ENCODE data around the gene CHURC1.

Gene CHURC1

DNA sequence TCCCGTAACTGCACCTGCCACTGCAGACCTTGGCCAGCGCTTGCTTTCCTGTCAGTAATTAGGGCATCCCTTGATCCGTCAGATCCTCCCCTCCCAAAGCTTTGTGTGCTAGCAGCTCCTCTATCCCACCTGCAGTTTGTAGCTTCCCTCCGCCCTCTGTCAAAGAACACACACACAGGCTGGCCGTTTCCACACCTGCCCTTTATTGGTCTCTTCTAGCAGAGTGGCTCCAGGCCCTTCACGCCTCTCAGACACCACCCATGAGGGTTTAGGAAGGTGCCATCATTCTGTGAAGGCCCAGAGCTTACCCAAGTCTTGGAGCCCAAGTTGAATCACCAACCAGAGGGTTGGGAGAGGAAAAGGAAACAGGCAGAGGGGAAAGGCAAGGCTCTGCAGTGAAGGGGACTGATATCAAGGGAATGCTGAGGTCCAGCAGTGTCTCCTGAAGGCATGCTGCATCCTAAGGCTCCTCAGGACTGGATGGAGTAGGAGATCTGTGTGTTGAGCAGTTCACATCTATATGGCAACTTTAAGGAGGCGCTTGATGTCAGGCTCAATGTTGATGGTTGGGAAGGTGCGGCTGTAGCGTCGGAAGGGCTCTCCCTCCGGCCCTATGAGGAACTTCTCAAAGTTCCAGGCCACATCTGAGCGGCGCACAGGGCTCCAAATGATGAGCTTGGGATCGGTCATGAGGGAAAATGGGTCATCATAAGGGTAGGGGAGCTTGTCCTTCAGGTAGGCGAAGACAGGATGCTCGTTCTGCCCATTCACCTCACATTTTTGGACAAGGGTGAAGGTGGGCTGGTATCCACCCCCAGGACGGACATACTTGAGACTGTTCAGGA lies 24.9 kb downstream of the CHURC1 start:
- DNase-seq (ENCODE audit: low read depth): no peak

DNA sequence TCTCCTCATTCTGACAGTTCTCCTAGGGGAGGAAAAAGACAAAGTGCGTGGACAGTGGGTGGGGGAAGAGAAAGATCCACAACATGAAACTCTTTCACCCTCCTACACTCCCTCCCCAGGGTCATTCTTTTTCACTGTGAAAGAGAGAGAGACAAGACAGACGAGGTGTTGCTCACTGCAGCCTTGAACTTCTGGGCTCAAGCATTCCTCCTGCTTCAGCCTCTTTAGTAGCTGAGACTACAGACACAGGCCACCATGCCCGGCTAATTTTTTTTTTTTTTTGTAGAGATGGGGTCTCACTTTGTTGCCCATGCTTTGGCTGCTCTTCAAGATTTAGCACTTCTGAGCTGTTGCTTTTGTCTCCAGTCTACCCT lies 25.5 kb downstream of the CHURC1 start:
- DNase-seq (ENCODE audit: low read depth): no peak

DNA sequence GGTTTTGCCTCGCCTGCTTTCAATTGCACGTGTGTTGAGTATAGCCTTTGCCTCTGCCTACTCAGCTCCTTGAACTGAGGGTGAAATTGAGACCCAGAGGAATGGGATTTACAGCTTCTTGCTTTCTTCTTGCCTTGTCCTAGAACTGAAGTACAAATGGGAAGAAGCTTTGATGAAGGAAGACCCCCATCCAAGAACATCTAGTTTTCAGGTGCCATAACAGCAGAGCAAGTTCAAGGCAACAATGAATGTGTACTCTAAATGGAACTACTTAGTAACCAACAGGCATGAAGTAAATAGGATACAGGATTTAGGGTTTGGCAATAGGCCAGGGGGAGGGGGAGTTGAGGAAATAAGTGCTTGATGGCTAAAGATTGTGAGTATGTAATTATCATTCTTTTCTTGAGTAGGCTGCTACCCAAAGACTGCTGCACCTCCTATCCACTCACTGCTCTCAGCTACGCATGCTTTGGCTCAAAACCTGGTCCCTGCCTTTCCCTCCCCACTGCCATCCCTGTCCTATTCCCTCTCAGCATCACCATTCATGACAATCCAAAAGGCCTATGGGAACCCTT lies 26.2 kb downstream of the CHURC1 start:
- DNase-seq (ENCODE audit: low read depth): no peak

DNA sequence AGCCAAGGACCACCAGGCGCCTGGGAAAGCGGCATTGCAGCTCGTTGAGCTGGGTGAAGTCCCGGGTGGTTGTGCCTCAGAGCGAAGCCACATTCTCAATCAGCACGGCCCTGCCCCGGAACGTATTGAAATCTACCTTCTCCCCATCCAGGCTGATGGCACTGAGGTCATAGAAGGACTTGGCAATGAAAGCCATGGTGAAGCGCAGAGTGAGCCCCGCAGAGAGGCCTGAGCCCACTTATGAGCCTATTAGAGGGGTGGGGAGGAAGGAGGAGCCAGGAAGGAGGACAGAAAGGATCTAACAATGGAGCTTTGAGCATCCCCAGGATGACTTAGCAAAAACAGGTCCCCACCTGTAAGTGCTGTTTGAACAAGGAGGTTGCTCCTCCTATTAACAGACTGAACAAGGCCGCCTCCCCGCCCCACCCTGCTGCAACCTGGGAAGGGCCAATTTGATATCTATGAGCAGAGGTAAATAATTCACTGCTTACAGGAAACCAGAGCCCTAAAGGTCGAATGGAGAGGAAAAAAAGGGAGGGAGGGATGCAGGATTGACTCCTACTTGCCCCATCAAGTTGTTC lies 28.4 kb downstream of the CHURC1 start, which contains the start of gene GPX2:
Gene GPX2, minus strand, starts transcription at position 215 of the 581 bp plus-strand sequence. Its CDS starts 19 bp downstream, at position 196.
- no peak for DNase-seq (ENCODE audit: low read depth)

DNA sequence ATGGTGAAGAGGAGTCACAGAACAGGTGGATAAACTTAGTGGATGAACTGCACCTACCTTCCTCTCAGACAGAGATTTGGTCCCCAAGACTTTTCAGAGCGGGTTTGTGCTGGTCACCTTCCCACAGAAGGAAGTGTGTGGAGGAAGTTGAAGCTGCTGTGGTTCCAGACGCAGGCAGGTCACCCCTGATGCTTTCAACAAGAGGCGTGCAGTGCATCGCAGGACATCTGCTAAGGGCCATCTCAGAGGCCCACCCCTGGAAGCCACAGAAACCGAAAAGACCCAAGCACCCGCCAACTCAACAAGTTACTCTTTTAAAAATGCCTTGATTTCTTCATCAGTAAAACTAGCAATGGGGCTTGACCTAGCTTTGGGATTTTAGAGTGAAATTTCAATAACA lies 29.3 kb downstream of the CHURC1 start:
- no peak for DNase-seq (ENCODE audit: low read depth)

DNA sequence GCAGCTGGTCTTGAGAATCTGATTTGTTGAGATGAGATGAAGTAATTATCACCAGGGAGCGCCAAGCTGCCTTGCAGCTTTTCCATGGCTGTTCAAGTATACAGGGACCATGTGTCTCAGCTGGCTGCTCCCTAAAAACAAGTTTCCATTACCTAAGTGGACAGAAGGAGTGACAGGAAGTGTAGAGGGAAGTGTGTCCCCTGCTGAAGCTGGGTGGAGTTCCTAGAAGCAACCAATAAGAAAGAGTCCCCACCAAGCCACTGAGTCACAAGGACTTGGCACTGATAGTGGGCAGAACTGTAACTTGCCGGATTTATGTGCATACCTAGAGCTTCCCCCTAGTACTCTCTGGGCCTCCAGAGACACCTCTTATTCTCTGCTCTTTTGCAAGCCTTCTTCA lies 29.8 kb downstream of the CHURC1 start:
- DNase-seq (ENCODE audit: low read depth): no peak

DNA sequence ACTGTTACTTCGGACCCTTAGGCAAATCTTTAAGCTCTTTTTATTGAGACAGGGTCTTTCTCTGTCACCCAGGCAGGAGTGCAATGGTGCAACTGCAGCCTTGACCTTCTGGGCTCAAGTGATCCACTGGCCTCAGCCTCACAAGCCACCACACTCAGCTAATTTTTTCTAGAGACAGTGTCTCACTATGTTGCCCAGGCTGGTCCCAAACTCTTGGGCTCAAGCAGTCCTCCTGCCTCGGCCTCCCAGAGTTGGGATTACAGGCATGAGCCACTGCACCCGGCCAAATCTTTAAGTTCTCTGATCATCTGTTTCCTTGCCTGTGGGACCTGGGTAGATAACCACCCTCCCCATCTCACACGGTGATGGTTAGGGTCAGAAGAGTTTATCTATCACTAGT lies 30.6 kb downstream of the CHURC1 start:
- DNase-seq (ENCODE audit: low read depth): no peak

DNA sequence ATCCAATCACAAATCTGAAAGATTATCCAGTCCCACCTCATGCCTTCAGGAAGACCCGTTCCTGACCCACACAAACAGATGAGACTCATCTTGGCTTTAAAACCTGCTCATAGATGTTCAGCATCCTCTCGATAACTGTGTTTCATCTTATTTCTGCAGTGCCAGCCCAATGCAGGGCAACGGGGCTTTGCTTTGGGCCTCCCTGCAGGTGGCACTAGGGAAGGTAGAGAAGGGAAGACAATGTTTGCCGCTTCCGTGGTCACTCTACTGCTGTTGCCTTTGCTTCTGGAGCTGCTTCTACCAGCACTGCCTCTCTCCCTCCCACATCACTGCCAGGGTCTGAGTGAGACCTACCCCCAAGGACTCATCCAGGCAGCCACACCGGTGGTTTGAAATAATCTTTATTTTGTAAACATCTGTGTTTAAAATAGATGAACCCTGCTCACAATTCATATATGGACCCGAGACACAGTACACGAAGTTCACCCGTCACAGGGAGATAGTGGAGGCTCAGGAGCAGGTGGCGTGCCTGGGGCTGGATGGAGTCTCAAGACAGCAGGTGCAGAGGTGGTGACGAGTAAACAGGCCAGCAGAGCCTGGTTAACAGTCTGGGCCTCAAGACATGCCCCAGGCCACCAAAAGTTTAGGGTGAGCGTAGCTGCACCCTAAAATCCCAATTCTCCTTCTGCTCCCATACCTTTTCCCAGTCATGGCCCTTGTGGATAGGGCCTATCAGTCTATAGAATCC lies 31.4 kb downstream of the CHURC1 start:
- no peak for DNase-seq (ENCODE audit: low read depth)

DNA sequence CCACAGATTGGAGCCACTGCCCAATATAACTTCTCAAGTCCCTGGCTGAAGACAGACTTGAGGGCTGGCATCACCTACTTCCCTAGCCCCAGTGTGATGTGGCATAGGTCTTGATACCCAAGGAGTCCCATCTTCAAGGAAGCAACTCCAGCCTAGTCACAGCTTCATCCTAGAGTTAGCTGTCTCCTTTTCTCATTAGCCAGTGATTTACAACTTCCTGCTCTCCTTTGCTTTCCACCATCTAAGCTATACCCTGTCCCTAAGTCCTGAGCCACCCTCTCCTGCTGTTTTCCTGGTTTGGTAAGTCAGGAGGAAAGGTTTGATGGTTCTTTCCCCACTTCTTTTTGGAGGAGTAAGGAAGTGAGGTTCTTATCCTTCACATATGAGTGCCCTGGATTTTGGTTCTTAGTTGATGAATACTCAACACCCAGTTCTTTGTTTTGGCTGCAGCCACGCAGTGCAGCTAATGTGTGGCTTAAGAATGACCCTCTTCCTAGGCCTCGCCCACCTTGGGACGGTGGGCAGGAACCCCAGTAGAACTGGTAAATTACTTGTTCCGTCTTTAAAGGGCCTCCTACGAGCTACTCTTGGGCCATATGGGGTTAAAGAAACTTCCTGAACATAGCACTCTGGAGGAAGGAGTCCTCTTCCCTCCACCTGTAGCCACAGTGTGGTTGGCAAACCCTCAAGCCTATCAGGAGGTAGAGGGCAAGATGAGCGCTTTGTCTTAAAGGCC lies 32.2 kb downstream of the CHURC1 start:
- no peak for DNase-seq (ENCODE audit: low read depth)

DNA sequence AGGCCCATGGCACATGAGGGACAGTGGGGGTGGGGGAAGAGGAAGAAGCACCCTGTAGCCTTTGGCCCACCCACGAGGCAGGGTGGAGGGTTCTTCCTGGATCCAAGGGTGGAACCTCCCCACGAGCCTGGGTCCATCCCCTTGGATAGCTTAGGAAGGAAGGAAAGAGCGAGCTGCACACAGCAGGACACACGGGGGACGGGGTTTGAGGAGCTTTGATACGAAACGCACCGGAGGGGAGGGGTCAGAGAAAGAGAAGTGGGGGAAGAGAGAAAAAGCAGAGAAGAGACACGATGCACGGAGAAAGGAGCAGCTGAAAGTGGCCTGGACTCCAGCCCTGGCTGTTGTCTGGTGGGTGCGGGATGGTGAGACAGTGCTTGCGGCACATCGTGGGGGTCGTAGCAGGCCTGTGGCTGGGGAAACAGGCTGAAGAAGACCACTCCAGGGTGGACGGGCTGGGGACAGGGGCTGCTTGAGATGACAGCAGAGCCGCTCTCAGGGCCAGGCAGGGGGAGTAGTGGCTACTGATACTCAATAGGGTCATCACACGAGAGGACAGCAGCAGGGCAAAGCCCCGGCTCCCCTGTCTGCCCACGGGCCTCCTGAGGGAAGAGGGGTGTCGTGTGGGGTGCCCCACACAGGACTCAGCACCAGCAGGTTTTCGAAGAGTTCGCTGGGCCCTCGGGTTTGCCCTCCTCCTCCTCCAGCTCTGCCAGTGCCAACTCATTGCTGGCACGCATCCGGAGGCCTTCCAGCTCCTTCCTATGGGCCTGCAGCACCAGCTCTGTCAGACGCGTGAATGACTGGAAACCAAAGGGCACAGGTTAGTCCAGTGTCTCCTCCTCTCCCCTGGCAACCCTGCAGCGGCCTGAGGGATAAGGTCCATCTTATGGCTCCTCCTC lies 33.7 kb downstream of the CHURC1 start:
- DNase-seq (ENCODE audit: low read depth): no peak

DNA sequence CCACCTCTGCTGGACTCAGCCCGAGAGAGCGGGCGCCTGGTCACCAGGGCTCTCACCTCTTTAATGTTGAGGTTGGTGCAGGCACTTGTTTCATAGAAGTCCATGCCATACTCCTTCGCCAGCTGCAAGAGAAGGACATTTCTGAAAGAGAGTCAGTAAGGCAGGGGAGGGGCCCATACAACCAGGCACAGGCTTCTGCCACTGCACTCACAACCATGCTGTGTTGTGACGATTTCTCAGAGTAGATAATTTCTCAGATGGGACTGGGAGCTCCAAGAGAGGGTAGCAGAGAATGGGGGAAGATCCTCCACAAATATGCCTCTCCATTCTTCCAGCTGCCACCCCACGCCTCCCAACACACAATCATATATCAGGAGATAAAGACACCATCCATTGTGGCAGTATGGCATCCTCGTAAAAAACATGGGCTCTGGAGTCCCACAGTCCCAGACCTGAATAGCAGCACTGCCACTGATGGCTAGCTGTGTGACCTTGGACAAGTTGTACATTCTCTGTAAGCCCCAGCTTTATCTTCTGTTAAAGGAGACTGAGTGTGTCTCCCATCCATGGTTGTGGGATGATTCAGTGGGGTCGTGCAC lies 34.5 kb downstream of the CHURC1 start:
- DNase-seq (ENCODE audit: low read depth): no peak

DNA sequence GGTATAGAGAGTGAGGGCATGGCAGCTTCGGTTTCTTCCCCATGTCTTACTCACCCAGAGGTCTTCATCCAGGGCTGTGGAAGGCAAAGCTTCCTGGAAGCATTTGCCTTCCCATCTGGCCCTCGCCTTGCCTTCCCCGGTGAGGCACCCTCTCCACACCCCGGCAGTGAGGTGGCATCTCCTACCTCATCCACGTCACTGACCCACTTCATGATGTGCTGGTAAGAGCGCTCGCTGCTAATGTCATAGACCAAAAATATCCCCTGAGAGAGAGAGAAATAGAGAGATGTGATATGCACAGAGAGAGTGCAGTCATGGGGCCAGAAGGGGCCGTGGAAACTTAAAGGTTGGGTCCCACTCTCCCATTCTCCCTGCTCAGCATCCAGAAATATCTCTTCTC lies 36.6 kb downstream of the CHURC1 start:
- no peak for DNase-seq (ENCODE audit: low read depth)

DNA sequence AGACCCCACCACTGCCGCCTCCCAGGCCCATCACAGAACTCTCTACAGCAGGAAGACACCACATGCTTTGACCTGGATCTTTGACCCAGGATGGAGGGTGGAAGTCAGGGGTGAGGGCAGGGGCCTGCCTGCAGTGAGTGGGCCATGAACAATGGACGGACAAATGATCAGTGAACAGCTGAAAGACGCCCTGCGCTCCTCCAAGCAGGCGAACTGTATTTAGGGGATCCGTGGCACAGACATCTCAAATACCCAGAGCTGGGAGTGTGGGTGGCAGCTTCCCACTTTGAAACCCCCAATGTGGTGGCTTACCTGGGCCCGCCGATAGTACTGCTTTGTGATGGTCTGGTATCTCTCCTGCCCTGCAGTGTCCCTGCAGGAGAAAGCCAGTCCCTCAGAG lies 37.0 kb downstream of the CHURC1 start:
- DNase-seq (ENCODE audit: low read depth): no peak

DNA sequence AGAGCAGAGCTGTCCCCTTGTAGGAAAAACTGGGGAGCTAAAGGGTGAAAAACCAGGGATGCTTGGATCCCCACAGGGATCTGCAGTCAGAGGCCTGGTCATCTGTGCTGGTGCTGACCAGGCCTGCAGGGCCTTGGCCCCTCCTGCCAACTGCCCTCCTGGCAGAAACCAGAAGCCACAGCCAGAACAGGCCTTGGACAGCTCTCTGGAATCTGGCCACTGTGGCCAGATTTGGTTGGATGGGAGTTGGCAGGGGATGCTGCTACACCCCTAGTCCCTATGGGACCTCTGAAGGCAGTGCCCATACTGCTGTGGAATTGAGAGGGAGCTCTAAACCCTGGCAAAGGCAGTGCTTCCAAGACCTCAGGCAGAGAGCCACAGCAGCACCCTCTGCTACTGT lies 37.5 kb downstream of the CHURC1 start:
- DNase-seq (ENCODE audit: low read depth): no peak

DNA sequence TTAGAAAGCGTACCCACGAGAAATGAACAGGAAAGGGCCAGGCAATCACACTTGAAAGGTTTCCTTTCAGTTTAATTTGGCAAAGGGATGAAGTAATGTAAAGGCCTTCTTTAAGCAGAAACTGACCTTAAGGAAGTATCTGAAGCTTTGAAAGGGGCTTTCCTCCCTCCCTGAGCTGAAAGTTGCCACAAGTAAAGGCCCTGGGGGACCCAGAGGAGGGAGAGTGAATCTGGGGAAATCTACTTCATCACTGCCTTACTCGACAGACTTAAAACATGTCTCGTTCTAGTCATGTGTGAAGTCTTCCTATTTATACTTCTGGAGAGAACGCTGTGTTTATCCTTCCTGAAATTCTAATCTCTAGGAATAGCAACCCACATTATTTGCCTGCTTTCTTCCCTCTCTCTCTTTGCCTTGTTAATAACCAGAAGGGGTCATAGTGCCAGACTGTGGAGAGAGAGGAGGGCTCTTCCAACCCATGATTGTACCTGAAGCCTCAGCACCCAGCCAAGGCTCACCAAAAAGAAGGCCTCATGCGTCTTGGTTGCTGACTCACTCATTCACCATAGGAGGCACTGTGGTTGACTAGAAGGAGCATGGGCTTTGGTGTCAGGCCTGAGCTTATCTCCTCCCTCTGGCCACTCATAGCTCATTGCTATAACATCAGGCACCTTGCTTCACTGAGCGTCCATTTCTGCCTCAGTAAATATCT lies 38.5 kb downstream of the CHURC1 start:
- DNase-seq (ENCODE audit: low read depth): no peak

DNA sequence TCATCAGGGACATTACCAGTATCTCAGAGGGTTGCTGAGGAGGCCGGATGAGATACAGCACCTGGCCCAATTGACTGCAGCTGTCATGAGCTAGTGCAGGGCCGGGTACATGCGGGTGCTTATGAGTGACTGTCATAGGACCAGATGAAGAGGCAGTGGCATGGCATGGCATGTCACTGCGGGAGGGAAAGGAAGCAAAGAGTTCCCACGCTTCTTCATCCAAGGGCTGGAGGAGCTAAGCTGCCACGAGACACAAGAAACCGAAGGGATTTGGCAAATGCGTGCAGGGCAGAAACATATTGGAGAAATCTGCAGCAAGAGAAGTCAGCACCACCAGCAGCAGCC lies 39.0 kb downstream of the CHURC1 start:
- DNase-seq (ENCODE audit: low read depth): no peak

DNA sequence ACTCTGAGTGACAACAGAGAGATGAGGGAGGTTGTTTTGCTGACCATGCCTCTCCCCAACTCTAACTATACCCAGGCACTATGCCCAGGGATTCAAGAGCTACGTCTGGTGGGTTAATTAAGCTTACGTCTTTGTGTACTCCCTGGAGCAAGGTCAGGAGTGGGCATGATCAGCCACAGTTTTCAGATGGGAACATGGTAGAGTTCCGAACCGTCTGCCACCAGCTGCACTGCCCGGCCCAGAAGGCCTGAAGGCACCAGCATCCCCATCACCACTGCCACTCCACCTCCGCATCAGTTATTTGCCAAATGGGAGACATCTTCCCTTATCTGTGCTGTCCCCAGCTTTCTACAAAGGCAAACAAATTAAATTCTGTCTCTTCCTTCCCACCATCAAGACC lies 39.4 kb downstream of the CHURC1 start:
- no peak for DNase-seq (ENCODE audit: low read depth)

DNA sequence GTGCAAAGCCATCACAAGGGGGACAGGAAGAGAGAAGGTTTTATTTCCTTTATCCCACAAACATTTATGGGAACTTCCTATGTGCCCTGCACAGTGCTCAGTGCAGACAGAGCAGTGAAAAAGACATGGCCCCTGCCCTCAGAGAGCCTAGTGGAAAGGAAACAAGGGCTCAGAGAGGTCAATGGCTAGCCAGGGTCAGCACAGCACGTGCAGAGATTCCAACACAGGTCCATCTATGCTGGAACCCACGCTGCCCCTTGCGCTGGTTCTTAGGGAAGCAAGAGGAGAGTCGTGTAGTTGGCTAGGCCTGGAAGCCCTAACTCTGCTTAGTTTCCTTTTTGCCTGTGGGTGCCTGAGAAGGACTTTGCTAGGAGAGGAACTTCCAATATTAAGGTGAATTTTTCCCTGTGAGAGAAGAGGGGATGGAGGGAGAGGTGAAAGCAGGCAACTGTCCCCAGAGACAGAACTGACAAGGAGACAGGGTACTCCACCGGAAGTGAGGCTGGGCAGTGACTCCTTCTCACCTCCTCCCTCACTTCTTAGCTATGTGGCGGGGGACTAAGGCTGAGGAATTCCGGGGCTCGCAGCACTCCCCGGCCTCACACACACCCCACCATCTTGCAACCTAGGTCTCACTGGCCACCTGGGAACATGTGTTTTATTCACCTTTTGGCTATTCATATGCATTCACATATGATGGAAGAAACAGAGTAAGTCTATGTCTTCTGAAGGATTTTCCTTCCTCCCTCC lies 40.4 kb downstream of the CHURC1 start:
- DNase-seq (ENCODE audit: low read depth): no peak

DNA sequence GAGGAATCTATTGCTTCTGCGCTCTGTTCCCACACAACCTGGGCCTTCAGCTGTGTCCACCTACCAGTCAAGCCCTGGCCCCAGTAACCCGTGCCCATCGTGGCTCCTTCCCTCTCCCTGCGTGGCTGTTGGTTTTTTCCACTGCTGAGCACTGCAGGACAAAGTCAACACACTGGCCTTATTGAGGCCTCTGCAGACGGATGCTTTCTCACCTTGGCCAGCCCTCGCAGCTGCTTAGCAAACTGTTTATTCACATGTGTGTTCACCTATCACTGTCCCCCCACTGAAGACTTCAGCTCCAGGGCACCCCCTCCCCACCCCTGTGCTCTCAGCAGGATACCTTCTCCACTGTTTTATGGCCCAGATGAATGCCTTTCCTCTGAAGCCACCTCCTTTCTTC lies 41.0 kb downstream of the CHURC1 start:
- no peak for DNase-seq (ENCODE audit: low read depth)
